GM21515 (cell line): ENCODE results near the gene DIAPH1.

Experiments
- ATAC-seq: cut with Tn5 transposase; IDR thresholded peaks from one replicate; pipeline ENCODE4 v1.9.1; 2021; ENCODE audit not compliant: unreplicated experiment

Gene DIAPH1

DNA sequence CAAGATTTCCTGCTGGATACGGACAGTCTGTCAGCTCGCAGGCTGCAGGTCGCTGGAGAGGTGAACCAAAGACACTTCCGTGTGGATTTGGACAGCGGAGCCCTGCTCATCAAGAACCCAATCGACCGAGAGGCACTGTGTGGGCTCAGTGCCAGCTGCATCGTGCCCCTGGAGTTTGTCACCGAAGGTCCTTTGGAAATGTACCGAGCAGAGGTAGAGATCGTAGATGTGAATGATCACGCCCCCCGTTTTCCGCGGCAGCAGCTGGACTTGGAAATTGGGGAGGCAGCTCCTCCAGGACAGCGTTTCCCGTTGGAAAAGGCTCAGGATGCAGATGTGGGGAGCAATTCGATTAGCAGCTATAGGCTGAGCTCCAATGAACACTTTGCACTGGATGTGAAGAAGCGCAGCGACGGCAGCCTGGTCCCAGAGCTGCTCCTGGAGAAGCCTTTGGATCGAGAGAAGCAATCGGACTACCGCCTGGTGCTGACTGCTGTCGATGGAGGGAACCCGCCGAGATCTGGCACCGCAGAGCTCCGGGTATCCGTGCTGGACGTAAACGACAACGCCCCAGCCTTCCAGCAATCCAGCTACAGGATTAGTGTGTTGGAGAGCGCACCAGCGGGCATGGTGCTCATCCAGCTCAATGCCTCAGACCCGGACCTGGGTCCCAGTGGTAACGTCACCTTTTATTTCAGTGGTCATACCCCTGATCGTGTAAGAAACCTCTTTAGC is 133.3 kb downstream of the DIAPH1 start:
- no peak for ATAC-seq

DNA sequence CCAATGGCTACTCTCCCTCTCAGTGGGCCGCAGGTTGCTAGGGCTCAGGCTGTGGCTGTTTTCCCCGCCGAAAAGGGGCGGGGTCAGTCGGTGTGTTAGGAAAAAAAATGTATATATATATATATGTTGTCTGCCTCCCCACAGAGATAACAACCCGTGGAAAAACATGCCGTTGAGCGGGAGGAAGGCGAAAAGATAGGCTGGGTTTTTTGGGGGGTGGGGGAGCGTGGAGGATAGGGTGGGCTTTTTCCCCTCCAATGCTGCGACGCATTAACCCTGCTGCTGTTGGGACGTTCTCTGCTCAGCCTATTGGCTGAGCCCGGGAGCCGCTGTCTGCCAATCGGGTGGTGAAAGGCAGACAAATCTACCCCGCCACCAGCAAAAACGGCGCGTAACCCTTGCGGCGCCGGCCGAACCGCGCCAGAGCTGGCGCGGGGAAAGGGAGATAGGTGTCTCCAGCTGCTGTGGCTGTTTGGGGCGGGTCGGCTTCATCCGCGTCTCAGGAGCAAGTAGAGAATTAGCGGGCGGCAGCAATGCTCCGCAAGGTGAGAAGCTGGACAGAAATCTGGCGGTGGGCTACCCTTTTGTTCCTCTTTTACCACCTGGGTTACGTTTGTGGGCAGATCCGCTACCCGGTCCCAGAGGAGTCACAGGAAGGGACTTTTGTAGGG is 134.0 kb downstream of the DIAPH1 start, which contains the start of gene PCDHGC4:
Gene PCDHGC4, plus strand, starts transcription at position 390 of the 671 bp plus-strand sequence. Its CDS starts 144 bp downstream, at position 534.
- ATAC-seq: no peak

DNA sequence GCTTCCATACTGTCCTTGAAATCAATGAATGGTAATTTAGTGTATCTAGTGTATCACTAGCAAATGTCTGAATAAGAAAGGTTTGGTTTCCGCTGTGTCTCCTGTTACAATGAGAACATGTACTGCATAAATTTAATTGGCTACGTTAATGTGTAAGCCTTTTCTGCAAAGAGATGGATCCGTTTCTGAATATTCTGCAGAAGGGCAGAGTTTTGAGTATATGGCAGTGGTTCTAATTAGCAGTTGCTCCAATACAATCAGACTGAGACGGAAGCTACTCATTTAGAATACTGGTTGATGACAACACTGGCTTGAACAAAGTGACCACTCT is 134.5 kb downstream of the DIAPH1 start:
- no peak for ATAC-seq

DNA sequence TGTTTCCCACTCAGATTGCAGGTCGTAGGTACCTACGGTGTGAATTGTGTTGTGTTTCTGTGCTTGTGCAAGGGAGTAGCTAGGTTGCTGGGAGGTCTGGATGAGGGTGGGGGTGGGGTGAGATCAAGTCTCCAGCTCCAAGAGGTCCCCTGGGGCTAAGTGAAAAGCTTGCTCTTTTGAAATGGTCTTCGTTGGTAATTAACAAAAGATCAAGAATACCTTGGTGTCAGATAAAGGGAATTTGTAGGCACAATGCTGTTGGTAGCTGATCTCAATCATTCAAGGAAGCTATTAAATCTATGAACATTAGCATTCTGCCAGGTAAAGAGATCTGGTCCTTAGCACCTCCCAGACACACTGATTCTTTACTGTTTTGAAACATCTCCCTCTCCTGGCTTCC is 134.9 kb downstream of the DIAPH1 start:
- no peak for ATAC-seq

- no peak for ATAC-seq
Observed at GRCh38 chr5:141479776-141480175, 139.0 kb downstream of the DIAPH1 start.

DNA sequence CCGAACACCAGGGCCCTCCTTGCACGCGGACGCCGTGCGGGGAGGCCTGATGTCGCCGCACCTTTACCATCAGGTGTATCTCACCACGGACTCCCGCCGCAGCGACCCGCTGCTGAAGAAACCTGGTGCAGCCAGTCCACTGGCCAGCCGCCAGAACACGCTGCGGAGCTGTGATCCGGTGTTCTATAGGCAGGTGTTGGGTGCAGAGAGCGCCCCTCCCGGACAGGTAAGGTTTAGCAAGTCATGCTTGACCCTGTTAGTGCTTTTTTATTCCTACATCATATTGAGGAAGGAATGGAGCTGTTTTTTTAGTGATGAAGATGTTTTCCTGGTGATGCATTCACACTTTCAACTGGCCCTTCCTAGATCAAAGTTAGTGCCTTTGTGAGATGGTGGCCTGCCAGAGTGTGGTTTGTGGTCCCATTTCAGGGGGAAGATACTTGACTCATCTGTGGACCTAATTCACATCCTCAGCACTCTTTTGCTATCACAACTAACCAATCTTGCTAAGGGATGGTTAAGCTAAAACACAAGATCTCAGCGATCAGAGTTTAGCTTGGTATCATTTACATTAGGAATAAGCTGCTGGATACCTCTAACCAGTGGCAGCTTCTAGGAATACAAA is 140.4 kb downstream of the DIAPH1 start:
- ATAC-seq: no peak

DNA sequence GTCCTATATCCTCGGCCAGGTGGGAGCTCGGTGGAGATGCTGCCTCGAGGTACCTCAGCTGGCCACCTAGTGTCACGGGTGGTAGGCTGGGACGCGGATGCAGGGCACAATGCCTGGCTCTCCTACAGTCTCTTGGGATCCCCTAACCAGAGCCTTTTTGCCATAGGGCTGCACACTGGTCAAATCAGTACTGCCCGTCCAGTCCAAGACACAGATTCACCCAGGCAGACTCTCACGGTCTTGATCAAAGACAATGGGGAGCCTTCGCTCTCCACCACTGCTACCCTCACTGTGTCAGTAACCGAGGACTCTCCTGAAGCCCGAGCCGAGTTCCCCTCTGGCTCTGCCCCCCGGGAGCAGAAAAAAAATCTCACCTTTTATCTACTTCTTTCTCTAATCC is 141.0 kb downstream of the DIAPH1 start:
- ATAC-seq: no peak

DNA sequence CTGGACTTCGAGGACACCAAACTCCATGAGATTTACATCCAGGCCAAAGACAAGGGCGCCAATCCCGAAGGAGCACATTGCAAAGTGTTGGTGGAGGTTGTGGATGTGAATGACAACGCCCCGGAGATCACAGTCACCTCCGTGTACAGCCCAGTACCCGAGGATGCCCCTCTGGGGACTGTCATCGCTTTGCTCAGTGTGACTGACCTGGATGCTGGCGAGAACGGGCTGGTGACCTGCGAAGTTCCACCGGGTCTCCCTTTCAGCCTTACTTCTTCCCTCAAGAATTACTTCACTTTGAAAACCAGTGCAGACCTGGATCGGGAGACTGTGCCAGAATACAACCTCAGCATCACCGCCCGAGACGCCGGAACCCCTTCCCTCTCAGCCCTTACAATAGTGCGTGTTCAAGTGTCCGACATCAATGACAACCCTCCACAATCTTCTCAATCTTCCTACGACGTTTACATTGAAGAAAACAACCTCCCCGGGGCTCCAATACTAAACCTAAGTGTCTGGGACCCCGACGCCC is 141.7 kb downstream of the DIAPH1 start:
- no peak for ATAC-seq

DNA sequence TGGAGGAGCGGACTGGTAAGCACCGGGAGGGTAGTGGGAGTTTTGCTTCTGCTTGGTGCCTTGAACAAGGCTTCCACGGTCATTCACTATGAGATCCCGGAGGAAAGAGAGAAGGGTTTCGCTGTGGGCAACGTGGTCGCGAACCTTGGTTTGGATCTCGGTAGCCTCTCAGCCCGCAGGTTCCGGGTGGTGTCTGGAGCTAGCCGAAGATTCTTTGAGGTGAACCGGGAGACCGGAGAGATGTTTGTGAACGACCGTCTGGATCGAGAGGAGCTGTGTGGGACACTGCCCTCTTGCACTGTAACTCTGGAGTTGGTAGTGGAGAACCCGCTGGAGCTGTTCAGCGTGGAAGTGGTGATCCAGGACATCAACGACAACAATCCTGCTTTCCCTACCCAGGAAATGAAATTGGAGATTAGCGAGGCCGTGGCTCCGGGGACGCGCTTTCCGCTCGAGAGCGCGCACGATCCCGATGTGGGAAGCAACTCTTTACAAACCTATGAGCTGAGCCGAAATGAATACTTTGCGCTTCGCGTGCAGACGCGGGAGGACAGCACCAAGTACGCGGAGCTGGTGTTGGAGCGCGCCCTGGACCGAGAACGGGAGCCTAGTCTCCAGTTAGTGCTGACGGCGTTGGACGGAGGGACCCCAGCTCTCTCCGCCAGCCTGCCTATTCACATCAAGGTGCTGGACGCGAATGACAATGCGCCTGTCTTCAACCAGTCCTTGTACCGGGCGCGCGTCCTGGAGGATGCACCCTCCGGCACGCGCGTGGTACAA is 142.5 kb downstream of the DIAPH1 start:
- peak; percentile 28 for ATAC-seq

DNA sequence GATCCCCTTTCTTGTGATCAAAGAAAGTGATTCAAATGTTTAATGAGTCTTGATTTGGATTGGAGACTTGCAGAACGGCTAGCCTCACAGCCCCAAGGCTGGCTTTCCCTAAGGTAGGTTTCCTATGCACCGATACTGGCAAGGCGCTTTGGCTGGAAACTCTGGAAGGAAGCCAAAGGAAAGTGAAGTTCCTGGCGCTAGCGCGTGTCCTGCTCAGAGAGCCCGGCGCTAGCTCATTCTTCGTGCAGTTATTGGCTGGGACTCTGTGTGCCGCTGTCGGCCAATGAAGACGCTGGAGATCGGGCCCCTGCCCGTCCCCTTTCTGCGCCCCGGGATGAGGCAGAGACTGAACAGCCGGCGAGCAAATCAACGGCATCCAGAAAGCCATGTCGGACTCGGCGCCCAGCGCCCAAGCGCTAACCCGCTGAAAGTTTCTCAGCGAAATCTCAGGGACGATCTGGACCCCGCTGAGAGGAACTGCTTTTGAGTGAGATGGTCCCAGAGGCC is 143.1 kb downstream of the DIAPH1 start, which contains the start of gene PCDHGC3:
Gene PCDHGC3, plus strand, starts transcription at position 342 of the 507 bp plus-strand sequence. Its CDS starts 151 bp downstream, at position 493.
- ATAC-seq: peak; percentile 97

DNA sequence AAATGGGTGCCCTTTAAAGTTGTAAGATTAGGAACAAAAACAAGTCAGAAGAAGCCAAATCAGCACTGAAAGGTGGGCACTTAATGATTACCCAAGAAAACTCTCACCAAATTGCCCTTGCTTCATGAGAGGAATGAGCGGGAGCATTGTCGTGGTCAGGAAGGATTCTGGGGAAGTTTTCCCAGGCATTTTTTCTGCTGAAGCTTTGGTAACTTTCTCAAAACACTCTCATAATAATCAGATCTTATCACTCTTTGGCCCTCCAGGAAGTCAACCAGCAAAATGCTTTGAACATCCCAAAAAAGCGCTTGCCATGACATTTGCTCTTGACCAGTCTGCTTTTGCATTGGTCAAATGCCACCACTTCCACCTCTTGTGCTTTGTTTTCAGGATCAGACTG is 153.4 kb downstream of the DIAPH1 start:
- no peak for ATAC-seq
